Heart left ventricle (tissue), 13 donors: ENCODE results near the gene FBXO9.

Experiments
- CTCF ChIP-seq, 12 donors: fragments of 200-600 bp; sonication (generic) in 4 of 12; IDR thresholded peaks; one replicate each; pipeline versions ENCODE4 v1.5.0 to v1.8.0; 2018 to 2022; ENCODE audit warnings: antibody characterized with exemption in 12 of 12, mild to moderate bottlenecking in 5 of 12
- POLR2A ChIP-seq, 2 donors: fragments of 450-650 bp; IDR thresholded peaks; one replicate each; pipeline ENCODE4 v1.6.1; 2017; ENCODE audit warnings: antibody characterized with exemption in 2 of 2, mild to moderate bottlenecking in 2 of 2, moderate library complexity in 2 of 2
- donor health status: ischemic (EF 13 %, LVEDD 7.1; RV severe dilation, severe dysfunction).
- donor health status: DM: no; HTN: yes; CAD: no.
- donor health status: DM: no; HTN: no; CAD: no.
- donor health status: ischemic (EF 25% LVEDD 6.9; RV normal size, moderate dysfunction).
- donor health status: ischemic (EF 25% LVEDD 5.7; RV mildly dilated, moderate dysfunction).
- donor health status: ischemic (EF 35%, LVEDD 5.7; RV mildly dilated, moderate dysfunction).
- donor health status: nonischemic (EF 11% LVEDD 7.7; RV severe dilation, severe dysfunction).
- donor health status: DM: yes; HTN: yes; CAD: no.
- donor health status: PGD.
- donor health status: ischemic (EF 29% LVEDD 5.4; RV normal size, mild dysfunction).
- donor health status: nonischemic (EF 23%, LVEDD 6.1; RV moderate dilation, normal function).

- TF ChIP-seq CTCF (IDR thresholded peaks at IDR 0.05) = no peak
- no peak for TF ChIP-seq POLR2A (IDR thresholded peaks at IDR 0.05)
These were observed 25.4 kb downstream of the FBXO9 start for GRCh38 chr6:53090576-53090975.
